ENCODE results near the gene RGS3. TPM values are rescaled to one million over a fixed set of nuclear protein-coding genes. Genes with fewer than 3 reads are reported as not detected.

The RGS3 gene
- total RNA-seq, 1 experiment from 2014 or later, result 39.4 TPM

GRCh38 chr9:113630386-113631136, 167.0 kb downstream of the RGS3 start:
- RAD21 ChIA-PET (ENCODE audit: low non-redundant PET in 1 of 2, low total read pairs in 2 of 2, uncharacterized antibody in 2 of 2, unreplicated experiment in 2 of 2), result no interaction called here
- no peak overlapping the region for H3K4me2 ChIP-seq (ENCODE audit: low read length)
- no TSS peak for BruUV-seq (replicated peaks)
- H4K20me1 ChIP-seq (ENCODE audit: insufficient read depth), result no peaks in the 10 kb centered on the region
- no peak overlapping the region for H2AFZ ChIP-seq (ENCODE audit: low read depth, low read length, poor library complexity, severe bottlenecking)
- TF ChIP-seq YY1 (IDR thresholded peaks at IDR 0.05; ENCODE audit: extremely low read depth, insufficient replicate concordance, low read depth, low read length) (no peak), CTCF (IDR thresholded peaks at IDR 0.05 in 2 of 3, conservative IDR thresholded peaks at IDR 0.05 in 1 of 3; ENCODE audit: borderline replicate concordance in 1 of 3, insufficient read depth in 1 of 3, low read depth in 2 of 3, low read length in 2 of 3) (no peak), ZBTB33 (IDR thresholded peaks at IDR 0.05; ENCODE audit: extremely low read depth, insufficient replicate concordance, low read length) (no peak), EZH2 (IDR thresholded peaks at IDR 0.05) (no peak), JUND (IDR thresholded peaks at IDR 0.05) (no peak), POLR2AphosphoS5 (IDR thresholded peaks at IDR 0.05; ENCODE audit: low read depth, low read length) (no peak), REST (IDR thresholded peaks at IDR 0.05; ENCODE audit: low read depth) (no peak), MAX (IDR thresholded peaks at IDR 0.05) (no peak), ZNF274 (IDR thresholded peaks at IDR 0.05; ENCODE audit: low read depth, low read length) (no peak), SP1 (IDR thresholded peaks at IDR 0.05; ENCODE audit: low read depth) (no peak), FOSL1 (IDR thresholded peaks at IDR 0.05; ENCODE audit: low read depth) (no peak), SRF (IDR thresholded peaks at IDR 0.05; ENCODE audit: low read depth) (no peak), RAD21 (IDR thresholded peaks at IDR 0.05; ENCODE audit: low read depth) (no peak), ATF3 (IDR thresholded peaks at IDR 0.05) (no peak)
- H3K27ac ChIP-seq (ENCODE audit: low read depth, low read length), result no peak overlapping the region
- H3K27me3 ChIP-seq (ENCODE audit: insufficient read depth, low read length), result no peaks in the 10 kb centered on the region
- no peaks in the 10 kb centered on the region for H3K36me3 ChIP-seq (ENCODE audit: control insufficient read depth in 1 of 2, insufficient read depth in 2 of 2, low read length in 2 of 2)
- DNase-seq (ENCODE audit: low read depth, low spot score), result no peak
- peaks cover 0 to 7% of the 10 kb centered on the region in 2 experiments; a peak in 1 of 4 replicates for H3K4me1 ChIP-seq (ENCODE audit: control insufficient read depth in 1 of 2, insufficient read depth in 2 of 2, low read length in 2 of 2)
- POLR2A ChIA-PET, result no interaction called here
- H3K79me2 ChIP-seq (ENCODE audit: insufficient read depth, low read length), result no peaks in the 10 kb centered on the region
- intact Hi-C loops (cut with micrococcal nuclease), result no loop called here
- H3K9ac ChIP-seq (ENCODE audit: low read length), result no peak overlapping the region
- no peak for ATAC-seq
- no peaks in the 10 kb centered on the region for H3K9me3 ChIP-seq (ENCODE audit: control insufficient read depth in 1 of 2, insufficient read depth in 1 of 2, low read depth in 1 of 2, low read length in 2 of 2)
- no peaks in the 10 kb centered on the region for H3K9me2 ChIP-seq (ENCODE audit: insufficient read depth)
- CTCF ChIA-PET, result interaction anchor here (1.4 kb wide), 1 partner anchor 28 kb away, joined by 3 read pairs; no protein-coding TSS in a partner anchor
- no peak overlapping the region for H3K4me3 ChIP-seq (replicated peaks in 1 of 2; ENCODE audit: low read depth in 1 of 2, low read length in 2 of 2)
